HUES64 (cell line): ENCODE measurements around the gene UTY. TPM values are rescaled to one million over a fixed set of nuclear protein-coding genes. Genes with fewer than 3 reads are reported as not detected.
A peak's percentile ranks its signal among the peaks of the same experiment; 100 is the strongest.

ENCODE experiments used
- H3K27ac ChIP-seq: 2 replicates; pipeline ENCODE4 v1.7.0; 2013; ENCODE audit warnings: low read depth, low read length, inconsistent platforms
- H3K27me3 ChIP-seq: 2 replicates; pipeline ENCODE4 v1.6.1; 2013; ENCODE audit warnings: mild to moderate bottlenecking, low read length; ENCODE audit not compliant: insufficient read depth
- H3K36me3 ChIP-seq: 2 replicates; pipeline ENCODE4 v1.6.1; 2013; ENCODE audit warnings: mild to moderate bottlenecking, low read length; ENCODE audit not compliant: insufficient read depth
- H3K4me1 ChIP-seq: 2 replicates; pipeline ENCODE4 v1.6.1; 2013; ENCODE audit warnings: mild to moderate bottlenecking, low read length, moderate library complexity; ENCODE audit not compliant: insufficient read depth
- H3K4me3 ChIP-seq: 2 replicates; pipeline ENCODE4 v1.5.1; 2013; ENCODE audit warnings: mild to moderate bottlenecking, low read length, moderate library complexity
- H3K9ac ChIP-seq: 2 replicates; pipeline ENCODE4 v1.6.1; 2013; ENCODE audit warnings: mild to moderate bottlenecking, low read depth, low read length
- H3K9me3 ChIP-seq: 2 replicates; pipeline ENCODE4 v1.6.1; 2013; ENCODE audit warnings: low read depth, low read length; ENCODE audit not compliant: insufficient read depth
- WGBS: fragments of 150-250, 120-280 bp; methylation state at CpG from one replicate; pipeline ENCODE4 v1.1.7; 2013; ENCODE audit warnings: missing lambda C conversion rate; 5-methylcytosine and 5-hydroxymethylcytosine counted together
- polyA plus RNA-seq, 2 experiments: library from polyadenylated mRNA; stranded (reverse); fragments of 50-300 nt; gene quantifications; one replicate each; pipeline ENCODE4 v1.2.3, GENCODE V29; 2013

UTY gene
- 7.8 TPM for polyA plus RNA-seq (2013, experiment 1 of 2)
- 9.7 TPM for polyA plus RNA-seq (2013, experiment 2 of 2)

- under 1% methylated on average over 18 of the region's 18 CpGs for WGBS
- H3K4me1 ChIP-seq = no peaks in the 10 kb centered on the region
- no peaks in the 10 kb centered on the region for H3K9me3 ChIP-seq
- peak within 1 kb of the TSS; percentile 88 for H3K27ac ChIP-seq
- H3K9ac ChIP-seq = peak within 1 kb of the TSS; percentile 96
- H3K27me3 ChIP-seq = no peaks in the 10 kb centered on the region
- peaks cover 15% of the 10 kb centered on the region for H3K36me3 ChIP-seq
- peak within 1 kb of the TSS; percentile 95 for H3K4me3 ChIP-seq
Measured at GRCh38 chrY:13479828-13480227, at the start of gene UTY. Gene UTY (minus strand): TSS chrY:13480033. CDS start chrY:13479665, 368 bp downstream.

- Histone ChIP-seq H3K9ac (no peak overlapping the region), H3K9me3 (0 out of 2 replicates have a peak, but pooled peaks cover 3% of the 10 kb centered on the region), H3K27ac (no peak overlapping the region), H3K36me3 (no peaks in the 10 kb centered on the region), H3K27me3 (no peaks in the 10 kb centered on the region), H3K4me1 (no peaks in the 10 kb centered on the region), H3K4me3 (no peak overlapping the region)
- WGBS = no CpG with 5 or more reads among the region's 1 CpG
Measured at GRCh38 chrY:13520474-13520873, 40.6 kb upstream of the UTY start.

DNA sequence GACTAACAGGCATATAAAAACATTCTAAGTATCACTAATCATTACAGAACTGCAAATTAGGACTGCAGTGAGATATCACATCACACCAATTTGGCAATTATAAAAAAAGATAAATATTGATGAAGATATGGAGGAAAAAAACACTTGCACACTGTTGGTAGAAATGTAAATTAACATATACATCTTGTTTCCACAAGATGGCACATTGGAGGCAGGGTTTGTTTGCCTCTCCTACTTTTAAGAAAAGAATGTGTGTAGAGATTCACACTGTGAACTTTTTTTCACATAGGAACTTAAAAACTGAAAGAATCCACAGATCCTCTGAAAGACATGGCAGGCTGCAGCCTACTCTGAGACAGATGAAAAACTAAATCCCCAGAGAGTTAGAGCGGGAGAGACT, 21.4 kb upstream of the UTY start:
- Histone ChIP-seq H3K27ac (no peak overlapping the region), H3K9me3 (no peaks in the 10 kb centered on the region), H3K4me1 (no peaks in the 10 kb centered on the region), H3K27me3 (no peaks in the 10 kb centered on the region), H3K36me3 (no peaks in the 10 kb centered on the region), H3K9ac (no peak overlapping the region), H3K4me3 (no peak overlapping the region)
- WGBS = 89% methylated on average over 1 of the region's 1 CpG

DNA sequence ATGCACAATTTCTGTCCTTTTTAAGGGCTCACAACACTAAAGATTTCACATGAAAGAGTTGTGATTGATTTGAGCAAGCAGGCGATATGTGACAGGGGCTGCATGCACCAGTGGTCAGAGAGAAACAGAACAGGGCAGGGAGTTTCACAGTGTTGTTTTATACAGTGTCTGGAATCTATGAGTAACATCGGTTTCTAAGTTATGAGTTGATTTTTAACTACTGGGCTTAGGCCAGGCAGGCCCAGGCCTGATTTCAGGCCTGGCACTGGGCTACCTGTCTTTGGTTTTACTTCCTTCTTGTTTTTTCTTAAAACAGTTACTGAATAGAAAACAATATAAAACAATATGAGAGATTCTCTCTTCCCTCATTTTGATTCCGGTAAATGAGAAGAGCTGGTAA, 13.9 kb upstream of the UTY start:
- no peak overlapping the region for H3K4me3 ChIP-seq
- no peaks in the 10 kb centered on the region for H3K9me3 ChIP-seq
- no peak overlapping the region for H3K9ac ChIP-seq
- no peak overlapping the region for H3K27ac ChIP-seq
- WGBS = 95% methylated on average over 2 of the region's 3 CpGs
- no peaks in the 10 kb centered on the region for H3K27me3 ChIP-seq
- no peaks in the 10 kb centered on the region for H3K4me1 ChIP-seq
- no peaks in the 10 kb centered on the region for H3K36me3 ChIP-seq

- H3K27me3 ChIP-seq = no peaks in the 10 kb centered on the region
- no peaks in the 10 kb centered on the region for H3K36me3 ChIP-seq
- no peaks in the 10 kb centered on the region for H3K9me3 ChIP-seq
- WGBS = no CpG with 5 or more reads among the region's 2 CpGs
- no peak overlapping the region for H3K27ac ChIP-seq
- no peak overlapping the region for H3K4me3 ChIP-seq
- H3K9ac ChIP-seq = no peak overlapping the region
- H3K4me1 ChIP-seq = no peaks in the 10 kb centered on the region
Measured at GRCh38 chrY:13492408-13492807, 12.6 kb upstream of the UTY start.

- Histone ChIP-seq H3K36me3 (no peaks in the 10 kb centered on the region), H3K9ac (no peak overlapping the region), H3K27me3 (no peaks in the 10 kb centered on the region), H3K27ac (no peak overlapping the region), H3K9me3 (no peaks in the 10 kb centered on the region), H3K4me1 (no peaks in the 10 kb centered on the region), H3K4me3 (no peak overlapping the region)
- 84% methylated on average over 1 of the region's 1 CpG for WGBS
Measured at GRCh38 chrY:13488738-13489137, 8.9 kb upstream of the UTY start.

DNA sequence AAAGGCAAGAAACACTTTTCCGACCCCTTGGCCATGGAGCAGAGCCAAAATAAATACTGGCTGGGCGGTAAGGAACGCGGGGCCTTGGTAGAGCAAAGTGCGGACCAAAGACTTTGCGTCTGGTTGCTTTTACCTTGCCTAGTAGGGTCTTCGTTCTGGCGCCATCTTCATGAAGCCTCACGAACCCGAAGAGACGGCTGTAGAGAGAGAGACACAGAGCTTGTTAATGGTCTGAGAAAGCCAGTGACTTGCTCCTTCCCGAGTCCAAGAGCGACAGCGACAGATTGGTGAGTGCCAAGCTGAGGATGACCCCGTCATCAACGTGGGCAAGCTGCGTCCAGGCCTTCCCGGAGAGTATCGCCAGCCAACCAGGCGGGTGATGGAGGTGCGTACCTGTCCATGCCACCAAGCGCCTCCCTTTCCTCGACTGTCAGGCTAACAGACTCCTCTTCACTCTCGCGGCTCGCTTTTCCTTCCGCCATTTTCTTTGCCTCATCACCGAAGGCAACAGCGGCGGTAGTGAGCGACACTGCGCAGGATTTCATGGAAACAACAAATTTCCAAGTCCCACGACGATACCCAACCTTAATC, 617 bp downstream of the UTY start:
- Histone ChIP-seq H3K9me3 (no peaks in the 10 kb centered on the region), H3K4me3 (peak overlapping the region; percentile 95), H3K4me1 (no peaks in the 10 kb centered on the region), H3K36me3 (peaks cover 21% of the 10 kb centered on the region), H3K9ac (peak overlapping the region; percentile 96), H3K27ac (peak overlapping the region; percentile 88), H3K27me3 (no peaks in the 10 kb centered on the region)
- under 1% methylated on average over 34 of the region's 34 CpGs for WGBS

- Histone ChIP-seq H3K27me3 (no peaks in the 10 kb centered on the region), H3K4me1 (no peaks in the 10 kb centered on the region), H3K4me3 (peak overlapping the region; percentile 95), H3K27ac (peak overlapping the region; percentile 88), H3K9me3 (no peaks in the 10 kb centered on the region), H3K36me3 (peaks cover 29% of the 10 kb centered on the region), H3K9ac (peak overlapping the region; percentile 96)
- WGBS = under 1% methylated on average over 11 of the region's 15 CpGs
Measured at GRCh38 chrY:13478126-13478785, 1.6 kb downstream of the UTY start.

DNA sequence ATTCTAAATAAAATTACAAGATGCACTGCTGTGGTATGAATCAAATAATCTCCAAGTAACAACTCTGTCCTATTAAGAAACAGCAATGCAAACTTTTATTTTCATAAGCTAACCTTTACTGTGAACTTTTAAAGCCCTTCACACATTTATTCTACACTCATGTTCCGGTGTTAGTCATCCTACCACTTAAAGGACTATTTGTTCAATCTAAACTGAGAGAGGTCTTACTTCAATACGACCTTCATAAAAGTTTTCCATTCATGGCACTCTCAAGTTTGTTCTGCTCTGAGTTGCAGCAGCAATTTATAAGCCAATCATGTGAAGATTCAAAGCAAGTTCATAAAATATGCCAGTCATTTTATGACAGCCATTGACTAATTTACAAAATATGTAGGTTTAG, 4.8 kb downstream of the UTY start:
- H3K36me3 ChIP-seq = peaks cover 41% of the 10 kb centered on the region
- H3K4me3 ChIP-seq = no peak overlapping the region
- no peaks in the 10 kb centered on the region for H3K9me3 ChIP-seq
- no peak overlapping the region for H3K27ac ChIP-seq
- no peaks in the 10 kb centered on the region for H3K4me1 ChIP-seq
- no peaks in the 10 kb centered on the region for H3K27me3 ChIP-seq
- H3K9ac ChIP-seq = no peak overlapping the region
- 92% methylated on average over 2 of the region's 2 CpGs for WGBS

DNA sequence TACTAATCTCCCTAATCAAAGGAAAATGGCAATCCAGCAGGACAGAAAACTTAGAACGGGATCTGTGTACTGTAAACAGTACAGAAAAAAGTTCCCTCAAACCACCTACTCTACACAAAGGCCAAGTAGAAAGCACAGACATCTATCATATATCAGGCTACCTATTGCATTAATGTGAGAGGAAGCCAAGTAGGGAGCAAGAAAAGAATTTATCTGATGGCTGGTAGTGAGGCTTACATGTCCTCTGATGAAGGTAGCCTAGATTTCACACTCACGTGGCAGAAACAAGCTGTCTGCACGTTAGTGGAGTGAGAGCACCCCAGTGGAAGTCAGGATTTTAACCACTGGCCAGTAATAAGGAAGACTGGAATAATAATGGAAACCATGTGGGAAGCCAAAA, 28.3 kb downstream of the UTY start:
- H3K27ac ChIP-seq = no peak overlapping the region
- no peak overlapping the region for H3K9ac ChIP-seq
- no peak overlapping the region for H3K4me3 ChIP-seq
- H3K27me3 ChIP-seq = no peaks in the 10 kb centered on the region
- 91% methylated on average over 2 of the region's 3 CpGs for WGBS
- H3K36me3 ChIP-seq = peaks cover 26% of the 10 kb centered on the region
- no peaks in the 10 kb centered on the region for H3K4me1 ChIP-seq
- no peaks in the 10 kb centered on the region for H3K9me3 ChIP-seq

GRCh38 chrY:13450596-13451130, 29.2 kb downstream of the UTY start:
- Histone ChIP-seq H3K36me3 (peaks cover 35% of the 10 kb centered on the region), H3K9ac (no peak overlapping the region), H3K27me3 (no peaks in the 10 kb centered on the region), H3K9me3 (no peaks in the 10 kb centered on the region), H3K4me1 (no peaks in the 10 kb centered on the region), H3K27ac (no peak overlapping the region), H3K4me3 (no peak overlapping the region)
- WGBS = 93% methylated on average over 11 of the region's 11 CpGs
